Measurements from ENCODE around the gene TACC2. TPM values are rescaled to one million over a fixed set of nuclear protein-coding genes. Genes with fewer than 3 reads are reported as not detected.

Gene TACC2
- total RNA-seq, 1 donor from 2014 or later = 13.4 TPM

- H3K36me3 ChIP-seq (ENCODE audit: control insufficient read depth, insufficient read depth, low read length) = peaks cover 11% of the 10 kb centered on the region
- no peaks in the 10 kb centered on the region for H3K27me3 ChIP-seq (ENCODE audit: control insufficient read depth, insufficient read depth, low read length)
- DNase-seq (ENCODE audit: low read depth) = no peak
- no peak overlapping the region for H3K4me3 ChIP-seq (ENCODE audit: low read depth, low read length)
- TF ChIP-seq, protein P1, sequence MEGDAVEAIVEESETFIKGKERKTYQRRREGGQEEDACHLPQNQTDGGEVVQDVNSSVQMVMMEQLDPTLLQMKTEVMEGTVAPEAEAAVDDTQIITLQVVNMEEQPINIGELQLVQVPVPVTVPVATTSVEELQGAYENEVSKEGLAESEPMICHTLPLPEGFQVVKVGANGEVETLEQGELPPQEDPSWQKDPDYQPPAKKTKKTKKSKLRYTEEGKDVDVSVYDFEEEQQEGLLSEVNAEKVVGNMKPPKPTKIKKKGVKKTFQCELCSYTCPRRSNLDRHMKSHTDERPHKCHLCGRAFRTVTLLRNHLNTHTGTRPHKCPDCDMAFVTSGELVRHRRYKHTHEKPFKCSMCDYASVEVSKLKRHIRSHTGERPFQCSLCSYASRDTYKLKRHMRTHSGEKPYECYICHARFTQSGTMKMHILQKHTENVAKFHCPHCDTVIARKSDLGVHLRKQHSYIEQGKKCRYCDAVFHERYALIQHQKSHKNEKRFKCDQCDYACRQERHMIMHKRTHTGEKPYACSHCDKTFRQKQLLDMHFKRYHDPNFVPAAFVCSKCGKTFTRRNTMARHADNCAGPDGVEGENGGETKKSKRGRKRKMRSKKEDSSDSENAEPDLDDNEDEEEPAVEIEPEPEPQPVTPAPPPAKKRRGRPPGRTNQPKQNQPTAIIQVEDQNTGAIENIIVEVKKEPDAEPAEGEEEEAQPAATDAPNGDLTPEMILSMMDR (IDR thresholded peaks at IDR 0.05; ENCODE audit: insufficient read depth, low read length, severe bottlenecking) = no peak
- FAIRE-seq = no peak
These were observed 200.2 kb downstream of the TACC2 start for GRCh38 chr10:122189185-122189584.

DNA sequence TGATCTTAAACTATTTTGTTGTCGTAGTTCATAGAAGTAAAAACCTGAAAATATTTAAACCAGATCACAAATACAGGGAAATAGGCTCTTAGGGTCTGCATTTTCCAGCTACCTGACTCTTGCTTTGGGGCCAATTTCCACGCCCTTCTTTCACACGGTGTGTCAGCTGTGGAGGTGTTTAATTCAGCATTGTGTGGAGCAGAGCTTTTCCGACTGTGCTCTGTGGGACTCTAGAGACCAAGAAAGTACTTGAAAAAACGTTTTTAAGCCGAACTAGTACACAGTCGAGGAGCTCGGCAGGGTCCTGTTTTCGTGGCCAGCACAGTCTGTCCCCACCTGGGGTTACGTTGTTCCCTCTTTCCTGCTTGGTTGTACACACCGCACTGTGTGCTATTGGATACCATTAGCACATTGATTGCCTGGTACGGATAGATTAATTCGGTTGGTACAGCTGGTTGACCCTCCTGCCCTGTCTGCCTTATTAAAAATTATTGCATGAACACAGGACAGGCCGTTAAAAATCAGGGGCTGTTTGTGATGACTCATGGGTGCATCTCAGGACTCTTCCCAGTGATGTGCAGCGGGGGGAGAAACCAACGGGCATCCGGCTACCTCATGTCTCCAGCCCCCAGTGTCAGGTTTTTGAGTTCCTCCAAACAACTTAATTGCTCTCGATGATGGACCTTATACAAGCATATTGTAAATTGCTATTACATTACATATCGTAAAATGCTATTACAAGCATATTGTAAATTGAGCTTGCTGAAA, 201.4 kb downstream of the TACC2 start:
- Histone ChIP-seq H3K36me3 (ENCODE audit: control insufficient read depth, insufficient read depth, low read length) (peaks cover 11% of the 10 kb centered on the region), H3K27me3 (ENCODE audit: control insufficient read depth, insufficient read depth, low read length) (no peaks in the 10 kb centered on the region), H3K4me3 (ENCODE audit: low read depth, low read length) (no peak overlapping the region)
- TF ChIP-seq, protein P1 (IDR thresholded peaks at IDR 0.05; ENCODE audit: insufficient read depth, low read length, severe bottlenecking) = no peak
- DNase-seq (ENCODE audit: low read depth) (no peak), FAIRE-seq (no peak)

DNA sequence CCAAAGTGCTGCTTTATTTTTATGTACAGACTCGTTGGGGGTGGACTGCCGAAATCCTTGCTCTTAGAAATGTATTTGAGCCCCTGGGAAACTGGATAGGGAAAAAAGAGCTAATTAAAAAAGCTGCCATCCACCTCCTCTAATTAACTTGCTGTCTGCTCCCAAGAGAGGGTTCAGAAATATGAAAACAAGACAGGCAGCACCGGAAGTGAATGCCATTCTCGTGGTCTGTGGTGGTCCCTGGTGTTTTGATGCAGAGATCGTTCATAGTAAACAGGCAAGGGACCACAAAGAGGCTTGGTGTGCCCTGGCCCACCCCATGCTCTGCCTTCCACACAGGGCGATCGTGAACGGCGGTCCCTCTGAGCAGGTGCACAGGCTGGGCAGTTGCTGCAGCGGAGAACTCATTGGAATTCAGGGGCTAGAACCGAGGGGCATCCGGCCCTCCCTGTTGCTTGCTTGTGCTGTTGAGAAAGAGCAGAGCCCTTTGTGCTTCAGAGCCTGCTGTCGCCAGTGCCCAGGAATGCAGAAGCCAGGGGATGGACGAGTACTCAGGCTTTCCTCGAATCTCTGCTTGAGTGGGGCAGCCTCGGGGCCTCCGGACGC, 203.1 kb downstream of the TACC2 start:
- FAIRE-seq (no peak), DNase-seq (ENCODE audit: low read depth) (no peak)
- Histone ChIP-seq H3K27me3 (ENCODE audit: control insufficient read depth, insufficient read depth, low read length) (no peaks in the 10 kb centered on the region), H3K36me3 (ENCODE audit: control insufficient read depth, insufficient read depth, low read length) (peaks cover 13% of the 10 kb centered on the region), H3K4me3 (ENCODE audit: low read depth, low read length) (no peak overlapping the region)
- TF ChIP-seq, protein P1 (IDR thresholded peaks at IDR 0.05; ENCODE audit: insufficient read depth, low read length, severe bottlenecking) = no peak

DNA sequence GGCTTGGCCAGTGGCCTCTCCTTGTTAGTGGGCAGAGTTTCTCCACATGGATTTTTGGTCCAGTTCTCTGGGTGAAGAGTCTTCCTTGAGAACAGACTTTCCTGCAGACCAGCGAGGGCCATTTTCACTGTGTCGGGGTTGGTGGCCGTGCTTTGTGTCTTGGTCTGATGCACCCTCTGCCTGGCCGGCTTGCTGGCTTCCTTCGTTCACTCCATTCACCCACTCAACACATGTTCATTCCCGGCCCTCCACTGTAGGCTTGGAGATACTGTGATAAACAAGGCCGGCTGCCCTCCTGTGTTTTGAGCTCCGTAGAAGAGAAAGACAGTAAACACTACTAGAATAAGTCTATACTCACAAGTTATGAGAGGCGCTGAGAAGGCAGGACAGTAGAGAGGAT, 205.3 kb downstream of the TACC2 start:
- FAIRE-seq (peak; percentile 7), DNase-seq (ENCODE audit: low read depth) (no peak)
- no peak overlapping the region for H3K4me3 ChIP-seq (ENCODE audit: low read depth, low read length)
- no peaks in the 10 kb centered on the region for H3K27me3 ChIP-seq (ENCODE audit: control insufficient read depth, insufficient read depth, low read length)
- TF ChIP-seq, protein P1 (IDR thresholded peaks at IDR 0.05; ENCODE audit: insufficient read depth, low read length, severe bottlenecking) = no peak
- peaks cover 12% of the 10 kb centered on the region for H3K36me3 ChIP-seq (ENCODE audit: control insufficient read depth, insufficient read depth, low read length)

DNA sequence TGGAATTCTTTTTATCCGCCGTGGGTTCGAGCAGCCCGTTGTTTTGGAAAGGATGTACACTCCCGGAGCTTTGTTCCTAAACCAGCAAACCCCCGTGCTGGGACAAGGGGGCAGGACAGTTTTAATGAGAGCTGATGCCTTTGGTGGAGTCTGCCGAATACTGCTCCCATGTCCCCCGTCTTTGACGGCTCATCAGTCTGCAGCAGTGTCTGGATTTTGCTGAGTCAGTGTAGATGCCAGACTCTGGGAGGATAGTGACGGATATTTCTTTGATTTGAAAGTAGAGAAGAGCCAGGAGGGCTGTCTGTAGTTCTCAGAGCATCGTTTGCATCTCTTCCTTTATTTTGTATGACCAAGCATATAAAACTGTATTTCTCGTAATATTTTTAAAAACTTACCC, 207.3 kb downstream of the TACC2 start:
- Histone ChIP-seq H3K27me3 (ENCODE audit: control insufficient read depth, insufficient read depth, low read length) (no peaks in the 10 kb centered on the region), H3K4me3 (ENCODE audit: low read depth, low read length) (no peak overlapping the region), H3K36me3 (ENCODE audit: control insufficient read depth, insufficient read depth, low read length) (peaks cover 13% of the 10 kb centered on the region)
- no peak for DNase-seq (ENCODE audit: low read depth)
- TF ChIP-seq, protein P1 (IDR thresholded peaks at IDR 0.05; ENCODE audit: insufficient read depth, low read length, severe bottlenecking) = no peak
- no peak for FAIRE-seq
